BJ (cell line): ENCODE results near the gene IFIT5. TPM values are rescaled to one million over a fixed set of nuclear protein-coding genes. Genes with fewer than 3 reads are reported as not detected.

Experiments
- CTCF ChIA-PET: fragments of 350-600 bp; formaldehyde crosslinking; extraction: SDS; loops from one replicate; lab custom pipeline; 2021; ENCODE audit warnings: antibody characterized with exemption, inconsistent platforms; lab: Yijun Ruan, JAX
- POLR2A ChIA-PET: fragments of 300-600 bp; sonication (Branson Sonifier 250); formaldehyde crosslinking; extraction: SDS; loops from one replicate; lab custom pipeline; 2021; ENCODE audit warnings: antibody characterized with exemption; lab: Charles Lee
- DNase-seq: peaks from one replicate; pipeline ENCODE4 v3.0.0-alpha.2; 2011; ENCODE audit warnings: low read depth
- H3K27me3 ChIP-seq: 2 replicates; pipeline ENCODE4 v1.6.0; 2011; ENCODE audit warnings: low read length; ENCODE audit not compliant: control insufficient read depth, insufficient read depth
- H3K36me3 ChIP-seq: 2 replicates; pipeline ENCODE4 v1.5.1; 2011; ENCODE audit warnings: low read length; ENCODE audit not compliant: control insufficient read depth, insufficient read depth
- H3K4me3 ChIP-seq: 2 replicates; pipeline ENCODE4 v1.5.1; 2011; ENCODE audit warnings: low read depth, mild to moderate bottlenecking, control low read depth, low read length
- CTCF ChIP-seq: IDR thresholded peaks from 2 replicates; pipeline ENCODE4 v1.5.1; 2011; ENCODE audit warnings: low read depth, mild to moderate bottlenecking, control low read depth, inconsistent platforms, low read length, moderate library complexity; ENCODE audit not compliant: insufficient read depth
- polyA plus RNA-seq: library from polyadenylated mRNA; depleted of rRNA; stranded (reverse); fragments of >200 nt; gene quantifications from 2 replicates; pipeline ENCODE4 v1.2.3, GENCODE V29; 2011

The IFIT5 gene
- polyA plus RNA-seq, 1 experiment: 6.5 TPM

- no peak for DNase-seq
- ChIA-PET POLR2A (no interaction called here), CTCF (interaction anchor here (0.8 to 1.8 kb wide), 4 partner anchors 9 to 116 kb away, joined by 3 to 8 read pairs (median 3); no protein-coding TSS in a partner anchor)
- no peak within 1 kb of the TSS for H3K4me3 ChIP-seq
- no peak for TF ChIP-seq CTCF
- no peaks in the 10 kb centered on the region for H3K36me3 ChIP-seq
- H3K27me3 ChIP-seq: no peaks in the 10 kb centered on the region
Measured at GRCh38 chr10:89377705-89378637, 36.4 kb upstream of the IFIT5 start, which contains the start of gene IFIT1B. TSS of gene IFIT1B (plus strand) at chr10:89378056. CDS start at chr10:89378136, 80 bp downstream.

- DNase-seq: no peak
- TF ChIP-seq CTCF: no peak
- Histone ChIP-seq H3K36me3 (no peaks in the 10 kb centered on the region), H3K27me3 (no peaks in the 10 kb centered on the region), H3K4me3 (no peak overlapping the region)
- CTCF ChIA-PET: interaction anchor here (0.8 to 1.0 kb wide), 3 partner anchors 10 to 117 kb away, joined by 3 read pairs; no protein-coding TSS in a partner anchor
- POLR2A ChIA-PET: no interaction called here
Measured at GRCh38 chr10:89379103-89379502, 35.3 kb upstream of the IFIT5 start.

GRCh38 chr10:89382757-89383156 is 31.6 kb upstream of the IFIT5 start:
- ChIA-PET POLR2A (no interaction called here), CTCF (no interaction called here)
- TF ChIP-seq CTCF: no peak
- DNase-seq: no peak
- no peaks in the 10 kb centered on the region for H3K36me3 ChIP-seq
- no peak overlapping the region for H3K4me3 ChIP-seq
- H3K27me3 ChIP-seq: no peaks in the 10 kb centered on the region

- Histone ChIP-seq H3K4me3 (no peak overlapping the region), H3K27me3 (no peaks in the 10 kb centered on the region), H3K36me3 (no peaks in the 10 kb centered on the region)
- POLR2A ChIA-PET: no interaction called here
- no peak for DNase-seq
- TF ChIP-seq CTCF: no peak
- CTCF ChIA-PET: interaction anchor here (0.8 to 1.3 kb wide), 2 partner anchors 8 to 15 kb away, joined by 3 to 7 read pairs; no protein-coding TSS in a partner anchor
Measured at GRCh38 chr10:89384474-89385340, 29.7 kb upstream of the IFIT5 start.
